GM12878 (cell line): ENCODE data around the gene CCL4. TPM values are rescaled to one million over a fixed set of nuclear protein-coding genes. Genes with fewer than 3 reads are reported as not detected.

Experiments
- ATAC-seq: fragments of 200-7000 bp; cut with Tn5 transposase; 3 replicates; pipeline ENCODE4 v1.9.1; 2020; ENCODE audit warnings: mild to moderate bottlenecking, moderate library complexity
- BruUV-seq: library from RNA; stranded (reverse); fragments of 400-500 nt; replicated peaks from 2 replicates; lab custom pipeline; 2021; lab: Mats Ljungman, UMichigan
- CTCF ChIA-PET: fragments of 300-600 bp; sonication (Branson Sonifier 250); formaldehyde crosslinking; extraction: SDS; loops from one replicate; lab custom pipeline; 2021; ENCODE audit warnings: inconsistent platforms; lab: Yijun Ruan, JAX
- POLR2A ChIA-PET: fragments of 350-600 bp; formaldehyde crosslinking; extraction: SDS; loops from one replicate; lab custom pipeline; 2021; ENCODE audit warnings: inconsistent platforms; lab: Charles Lee
- RAD21 ChIA-PET: fragments of 300-600 bp; sonication (Branson Sonifier 250); formaldehyde crosslinking; loops from one replicate; lab custom pipeline; 2023; ENCODE audit warnings: antibody characterized with exemption; ENCODE audit not compliant: unreplicated experiment; lab: Charles Lee
- SMC1A ChIA-PET: fragments of 300-600 bp; sonication (Branson Sonifier 250); formaldehyde crosslinking; loops from one replicate; lab custom pipeline; 2023; ENCODE audit not compliant: unreplicated experiment, uncharacterized antibody; lab: Charles Lee
- DNase-seq: peaks from one replicate; pipeline ENCODE4 v3.0.0-alpha.2; 2011; ENCODE audit warnings: low read depth, low spot score
- FAIRE-seq: peaks from 3 replicates; lab custom pipeline; 2011; peaks lifted over from hg19 to GRCh38; lab: Jason Lieb, UNC
- H2AFZ ChIP-seq: 2 replicates; pipeline ENCODE4 v1.6.0; 2011; ENCODE audit warnings: low read depth, low read length, control low read depth; ENCODE audit not compliant: control insufficient read depth
- H3K27ac ChIP-seq: 2 replicates; pipeline ENCODE4 v1.5.1; 2011; ENCODE audit warnings: control low read depth; ENCODE audit not compliant: control insufficient read depth, insufficient read depth
- H3K27me3 ChIP-seq, 2 experiments: replicated peaks in 1 of 2; 2 replicates each; pipeline versions ENCODE4 v1.6.0 to v1.6.1; 2011; ENCODE audit warnings: low read length in 1 of 2; ENCODE audit not compliant: control insufficient read depth in 2 of 2, insufficient read depth in 2 of 2
- H3K36me3 ChIP-seq, 2 experiments: 2 replicates each; pipeline ENCODE4 v1.5.1; 2011; ENCODE audit warnings: low read length in 1 of 2; ENCODE audit not compliant: control insufficient read depth in 2 of 2, insufficient read depth in 2 of 2
- H3K4me1 ChIP-seq: 2 replicates; pipeline ENCODE4 v1.6.1; 2011; ENCODE audit warnings: mild to moderate bottlenecking, low read length, moderate library complexity, mixed read lengths; ENCODE audit not compliant: control insufficient read depth, insufficient read depth
- H3K4me2 ChIP-seq: 2 replicates; pipeline ENCODE4 v1.6.0; 2011; ENCODE audit warnings: control low read depth; ENCODE audit not compliant: control insufficient read depth, insufficient read depth
- H3K4me3 ChIP-seq: fragments of 200-600 bp; sonication (generic); 2 replicates; pipeline ENCODE4 v1.5.1; 2016
- H3K79me2 ChIP-seq: 2 replicates; pipeline ENCODE4 v1.6.0; 2011; ENCODE audit warnings: low read length; ENCODE audit not compliant: control insufficient read depth, insufficient read depth
- H3K9ac ChIP-seq: 2 replicates; pipeline ENCODE4 v1.8.0; 2011; ENCODE audit warnings: low read length, control low read depth, mixed read lengths; ENCODE audit not compliant: control insufficient read depth, insufficient read depth
- H3K9me3 ChIP-seq: replicated peaks from 3 replicates; pipeline ENCODE4 v1.5.1; 2011; ENCODE audit warnings: mild to moderate bottlenecking, low read length; ENCODE audit not compliant: control insufficient read depth, insufficient read depth
- H4K20me1 ChIP-seq: 2 replicates; pipeline ENCODE4 v1.6.0; 2011; ENCODE audit not compliant: control insufficient read depth, insufficient read depth
- BHLHE40 ChIP-seq, 2 experiments: fragments of 450-650 bp in 1 of 2; IDR thresholded peaks; 2 replicates each; pipeline ENCODE4 v1.6.1; 2011 to 2017; ENCODE audit warnings: low read depth in 2 of 2, borderline replicate concordance in 1 of 2, improper control_type of control experiment in 1 of 2, low read length in 1 of 2, mild to moderate bottlenecking in 1 of 2
- FOXK2 ChIP-seq: fragments of 450-650 bp; IDR thresholded peaks from 2 replicates; pipeline ENCODE4 v1.6.1; 2017; ENCODE audit warnings: mild to moderate bottlenecking, moderate library complexity
- FOXM1 ChIP-seq: IDR thresholded peaks from 2 replicates; pipeline ENCODE4 v1.6.1; 2012; ENCODE audit warnings: low read depth, mild to moderate bottlenecking, inconsistent platforms, low read length, moderate library complexity
- JUND ChIP-seq: IDR thresholded peaks from 2 replicates; pipeline ENCODE4 v1.6.1; 2012; ENCODE audit warnings: low read depth, mild to moderate bottlenecking, low read length, improper control_type of control experiment, moderate library complexity
- MTA3 ChIP-seq: IDR thresholded peaks from 2 replicates; pipeline ENCODE4 v1.6.1; 2012; ENCODE audit warnings: low read length, inconsistent platforms, borderline replicate concordance
- POLR2AphosphoS2 ChIP-seq: IDR thresholded peaks from 2 replicates; pipeline ENCODE4 v1.6.1; 2011; ENCODE audit warnings: low read depth, mild to moderate bottlenecking, low read length, improper control_type of control experiment, moderate library complexity
- POU2F2 ChIP-seq: IDR thresholded peaks from 3 replicates; pipeline ENCODE4 v1.6.1; 2011; ENCODE audit warnings: low read depth, mild to moderate bottlenecking, low read length, borderline replicate concordance
- ZNF274 ChIP-seq: IDR thresholded peaks from one replicate; pipeline ENCODE4 v1.8.0; 2011; ENCODE audit not compliant: insufficient read length, insufficient read depth
- WGBS: methylation state at CpG from one replicate; pipeline ENCODE4 v1.1.6; 2016; ENCODE audit warnings: low lambda C conversion rate; ENCODE audit not compliant: insufficient replicate concordance, insufficient coverage; ENCODE audit errors: missing lambda C conversion rate; 5-methylcytosine and 5-hydroxymethylcytosine counted together
- in situ Hi-C: fragments of 300-500 bp; cut with MboI; formaldehyde crosslinking; loops from 9 replicates; pipeline ENCODE4 v1.14.3; 2018; ENCODE audit warnings: mixed read lengths
- intact Hi-C: fragments of 100-400 bp; cut with micrococcal nuclease; formaldehyde crosslinking; loops from one replicate; pipeline ENCODE4 v1.14.2; 2022; ENCODE audit not compliant: unreplicated experiment
- polyA plus RNA-seq, 11 experiments: library from polyadenylated mRNA; depleted of rRNA in 4 of 11; unstranded in 6 of 11; stranded (reverse) in 5 of 11; fragments of >200 nt; fragmentation: Nextera tagmentation in 4 of 11; fragmentation: Illumina TruSeq in 1 of 11; extraction: Ambion mirVana in 4 of 11; extraction: Trizol in 1 of 11; gene quantifications; 1 replicate in 1 of 11; 2 replicates in 10 of 11; pipeline versions ENCODE4 v1.2.1 to v1.2.3, GENCODE V29; 2011 to 2016; ENCODE audit warnings: inconsistent platforms in 2 of 11, missing spikeins in 2 of 11, low read depth in 1 of 11
- total RNA-seq, 4 experiments: library from RNA; depleted of rRNA in 3 of 4; stranded (reverse); fragments of >200 nt in 3 of 4; fragmentation: Illumina TruSeq in 1 of 4; extraction: Trizol in 1 of 4; gene quantifications; 2 replicates each; pipeline versions ENCODE4 v1.2.1 to v1.2.3, GENCODE V29; 2013 to 2021

CCL4 gene
- total and polyA plus RNA-seq, 10 of the 15 experiments (the other 5 are each of a cell fraction or from before 2014, with no cell fraction given), result 18.7 to 741 (median 79.4) TPM

DNA sequence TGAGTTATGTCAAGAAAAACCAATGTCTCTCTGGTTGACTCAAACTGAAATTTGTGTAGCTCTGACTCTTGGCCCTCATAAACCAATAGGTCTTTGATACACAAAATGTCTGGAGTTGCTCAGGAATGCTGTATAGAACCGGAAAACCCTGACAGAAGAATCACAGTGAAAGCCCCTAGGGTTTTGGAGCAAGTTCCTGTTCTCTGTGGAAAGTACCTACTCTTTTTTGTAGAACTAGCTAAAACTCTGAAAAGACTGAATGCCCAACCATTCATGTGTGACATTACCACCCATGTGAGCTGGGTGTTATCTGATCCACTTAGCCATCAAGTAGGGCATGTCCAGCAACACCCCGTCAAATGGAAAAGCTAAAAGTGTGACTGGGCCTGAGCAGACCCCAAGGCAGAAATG is 28.8 kb downstream of the CCL4 start (continued):
- no peak for TF ChIP-seq POU2F2
- TF ChIP-seq FOXM1, result peak; percentile 73; the same call in 1 of the 2 replicates
- TF ChIP-seq POLR2AphosphoS2, result no peak
- TF ChIP-seq MTA3, result peak; percentile 28; the same call in 1 of the 2 replicates
- no peak for TF ChIP-seq ZNF274
- peak in 1 of 2 experiments; percentile 36; a peak in 1 of 4 replicates for TF ChIP-seq BHLHE40 (IDR thresholded peaks at IDR 0.05; ENCODE audit: borderline replicate concordance in 1 of 2, low read depth in 2 of 2, low read length in 1 of 2)
- no peak for TF ChIP-seq JUND

- ChIA-PET SMC1A (interaction anchor here (0.6 to 11.5 kb wide), 15 partner anchors 12 to 160 kb away, joined by 3 to 128 read pairs (median 6); partner anchors contain the start of genes CCL3 and CCL4), RAD21 (interaction anchor here (1.5 to 6.3 kb wide), 8 partner anchors 12 to 158 kb away, joined by 4 to 58 read pairs (median 17); partner anchors contain the start of genes CCL3, CCL3L1 and CCL3L3), CTCF (interaction anchor here (0.9 to 4.9 kb wide), 7 partner anchors 10 to 164 kb away, joined by 3 to 28 read pairs (median 15); partner anchors contain the start of gene CCL3), POLR2A (interaction anchor here (0.6 to 3.1 kb wide), 11 partner anchors 8 to 255 kb away, joined by 3 to 14 read pairs (median 4); partner anchors contain the start of gene RDM1)
- H3K27ac ChIP-seq, result no peak overlapping the region
- intact Hi-C loops (loop anchor here (5.0 kb wide), 1 partner anchor 41 kb away; the partner anchor contains the start of gene CCL3), in situ Hi-C loops (loop anchor here (25.0 kb wide), 1 partner anchor 354 kb away; the partner anchor contains the start of gene ZNHIT3)
- no peak overlapping the region for H3K4me2 ChIP-seq
- H3K36me3 ChIP-seq, result no peaks in the 10 kb centered on the region
- no peak for TF ChIP-seq FOXK2
- H2AFZ ChIP-seq, result no peak overlapping the region
- H4K20me1 ChIP-seq, result no peaks in the 10 kb centered on the region
- BruUV-seq, result no TSS peak
- no peak overlapping the region for H3K4me3 ChIP-seq
- FAIRE-seq (no peak), DNase-seq (no peak), ATAC-seq (no peak)
- 54% methylated on average over 4 of the region's 4 CpGs for WGBS
- H3K79me2 ChIP-seq, result no peaks in the 10 kb centered on the region
- H3K9ac ChIP-seq, result no peak overlapping the region
- H3K9me3 ChIP-seq, result no peaks in the 10 kb centered on the region; the same call in 1 of the 3 replicates
- peaks cover 29% of the 10 kb centered on the region for H3K4me1 ChIP-seq
- no peaks in the 10 kb centered on the region for H3K27me3 ChIP-seq
These were observed 30.1 kb downstream of the CCL4 start for GRCh38 chr17:36133602-36134236.
